ENCODE measurements around the gene BIN1. TPM values are rescaled to one million over a fixed set of nuclear protein-coding genes. Genes with fewer than 3 reads are reported as not detected.

BIN1 gene
- total RNA-seq, 1 experiment from 2014 or later = 31.8 TPM

GRCh38 chr2:127054604-127054930 lies 52.4 kb downstream of the BIN1 start:
- no peaks in the 10 kb centered on the region for H3K36me3 ChIP-seq (ENCODE audit: control insufficient read depth in 1 of 2, insufficient read depth in 2 of 2, low read length in 2 of 2)
- intact Hi-C loops (cut with micrococcal nuclease) = no loop called here
- no peak overlapping the region for H3K4me2 ChIP-seq (ENCODE audit: low read length)
- ChIA-PET POLR2A (no interaction called here), RAD21 (ENCODE audit: low non-redundant PET in 1 of 2, low total read pairs in 2 of 2, uncharacterized antibody in 2 of 2, unreplicated experiment in 2 of 2) (no interaction called here), CTCF (no interaction called here)
- TF ChIP-seq RAD21 (IDR thresholded peaks at IDR 0.05; ENCODE audit: low read depth) (no peak), SIN3A (IDR thresholded peaks at IDR 0.05; ENCODE audit: low read depth) (no peak), SP1 (IDR thresholded peaks at IDR 0.05; ENCODE audit: low read depth) (no peak), ATF3 (IDR thresholded peaks at IDR 0.05) (no peak), EZH2phosphoT487 (IDR thresholded peaks at IDR 0.05; ENCODE audit: borderline replicate concordance) (no peak), CBX3 (IDR thresholded peaks at IDR 0.05; ENCODE audit: low read depth) (no peak), TCF7L2 (IDR thresholded peaks at IDR 0.05; ENCODE audit: borderline replicate concordance, extremely low read depth, insufficient read depth, insufficient read length) (no peak), YY1 (IDR thresholded peaks at IDR 0.05; ENCODE audit: extremely low read depth, insufficient replicate concordance, low read depth, low read length) (no peak), SRF (IDR thresholded peaks at IDR 0.05; ENCODE audit: low read depth) (no peak), POLR2A (IDR thresholded peaks at IDR 0.05; ENCODE audit: borderline replicate concordance, extremely low read depth, insufficient read depth, insufficient read length) (no peak), POLR2AphosphoS5 (IDR thresholded peaks at IDR 0.05; ENCODE audit: low read depth, low read length) (no peak)
- TF ChIP-seq, protein P1, sequence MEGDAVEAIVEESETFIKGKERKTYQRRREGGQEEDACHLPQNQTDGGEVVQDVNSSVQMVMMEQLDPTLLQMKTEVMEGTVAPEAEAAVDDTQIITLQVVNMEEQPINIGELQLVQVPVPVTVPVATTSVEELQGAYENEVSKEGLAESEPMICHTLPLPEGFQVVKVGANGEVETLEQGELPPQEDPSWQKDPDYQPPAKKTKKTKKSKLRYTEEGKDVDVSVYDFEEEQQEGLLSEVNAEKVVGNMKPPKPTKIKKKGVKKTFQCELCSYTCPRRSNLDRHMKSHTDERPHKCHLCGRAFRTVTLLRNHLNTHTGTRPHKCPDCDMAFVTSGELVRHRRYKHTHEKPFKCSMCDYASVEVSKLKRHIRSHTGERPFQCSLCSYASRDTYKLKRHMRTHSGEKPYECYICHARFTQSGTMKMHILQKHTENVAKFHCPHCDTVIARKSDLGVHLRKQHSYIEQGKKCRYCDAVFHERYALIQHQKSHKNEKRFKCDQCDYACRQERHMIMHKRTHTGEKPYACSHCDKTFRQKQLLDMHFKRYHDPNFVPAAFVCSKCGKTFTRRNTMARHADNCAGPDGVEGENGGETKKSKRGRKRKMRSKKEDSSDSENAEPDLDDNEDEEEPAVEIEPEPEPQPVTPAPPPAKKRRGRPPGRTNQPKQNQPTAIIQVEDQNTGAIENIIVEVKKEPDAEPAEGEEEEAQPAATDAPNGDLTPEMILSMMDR (IDR thresholded peaks at IDR 0.05 in 2 of 3, conservative IDR thresholded peaks at IDR 0.05 in 1 of 3; ENCODE audit: borderline replicate concordance in 1 of 3, insufficient read depth in 1 of 3, low read depth in 2 of 3, low read length in 2 of 3) = no peak
- TF ChIP-seq, protein P2, sequence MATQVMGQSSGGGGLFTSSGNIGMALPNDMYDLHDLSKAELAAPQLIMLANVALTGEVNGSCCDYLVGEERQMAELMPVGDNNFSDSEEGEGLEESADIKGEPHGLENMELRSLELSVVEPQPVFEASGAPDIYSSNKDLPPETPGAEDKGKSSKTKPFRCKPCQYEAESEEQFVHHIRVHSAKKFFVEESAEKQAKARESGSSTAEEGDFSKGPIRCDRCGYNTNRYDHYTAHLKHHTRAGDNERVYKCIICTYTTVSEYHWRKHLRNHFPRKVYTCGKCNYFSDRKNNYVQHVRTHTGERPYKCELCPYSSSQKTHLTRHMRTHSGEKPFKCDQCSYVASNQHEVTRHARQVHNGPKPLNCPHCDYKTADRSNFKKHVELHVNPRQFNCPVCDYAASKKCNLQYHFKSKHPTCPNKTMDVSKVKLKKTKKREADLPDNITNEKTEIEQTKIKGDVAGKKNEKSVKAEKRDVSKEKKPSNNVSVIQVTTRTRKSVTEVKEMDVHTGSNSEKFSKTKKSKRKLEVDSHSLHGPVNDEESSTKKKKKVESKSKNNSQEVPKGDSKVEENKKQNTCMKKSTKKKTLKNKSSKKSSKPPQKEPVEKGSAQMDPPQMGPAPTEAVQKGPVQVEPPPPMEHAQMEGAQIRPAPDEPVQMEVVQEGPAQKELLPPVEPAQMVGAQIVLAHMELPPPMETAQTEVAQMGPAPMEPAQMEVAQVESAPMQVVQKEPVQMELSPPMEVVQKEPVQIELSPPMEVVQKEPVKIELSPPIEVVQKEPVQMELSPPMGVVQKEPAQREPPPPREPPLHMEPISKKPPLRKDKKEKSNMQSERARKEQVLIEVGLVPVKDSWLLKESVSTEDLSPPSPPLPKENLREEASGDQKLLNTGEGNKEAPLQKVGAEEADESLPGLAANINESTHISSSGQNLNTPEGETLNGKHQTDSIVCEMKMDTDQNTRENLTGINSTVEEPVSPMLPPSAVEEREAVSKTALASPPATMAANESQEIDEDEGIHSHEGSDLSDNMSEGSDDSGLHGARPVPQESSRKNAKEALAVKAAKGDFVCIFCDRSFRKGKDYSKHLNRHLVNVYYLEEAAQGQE (IDR thresholded peaks at IDR 0.05; ENCODE audit: low read depth) = no peak
- TF ChIP-seq, protein P3, sequence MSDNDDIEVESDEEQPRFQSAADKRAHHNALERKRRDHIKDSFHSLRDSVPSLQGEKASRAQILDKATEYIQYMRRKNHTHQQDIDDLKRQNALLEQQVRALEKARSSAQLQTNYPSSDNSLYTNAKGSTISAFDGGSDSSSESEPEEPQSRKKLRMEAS (IDR thresholded peaks at IDR 0.05) = no peak
- H2AFZ ChIP-seq (ENCODE audit: low read depth, low read length, poor library complexity, severe bottlenecking) = no peak overlapping the region
- no peaks in the 10 kb centered on the region for H3K9me3 ChIP-seq (ENCODE audit: control insufficient read depth in 1 of 2, insufficient read depth in 1 of 2, low read depth in 1 of 2, low read length in 2 of 2)
- DNase-seq (ENCODE audit: low read depth, low spot score) (no peak), ATAC-seq (no peak)
- H3K27me3 ChIP-seq (ENCODE audit: insufficient read depth, low read length) = no peaks in the 10 kb centered on the region
- no peaks in the 10 kb centered on the region for H3K9me2 ChIP-seq (ENCODE audit: insufficient read depth)
- H3K4me3 ChIP-seq (replicated peaks in 1 of 2; ENCODE audit: low read depth in 1 of 2, low read length in 2 of 2) = no peak overlapping the region
- H3K79me2 ChIP-seq (ENCODE audit: insufficient read depth, low read length) = no peaks in the 10 kb centered on the region
- no peak overlapping the region for H3K27ac ChIP-seq (ENCODE audit: low read depth, low read length)
- H3K4me1 ChIP-seq (ENCODE audit: control insufficient read depth in 1 of 2, insufficient read depth in 2 of 2, low read length in 2 of 2) = peaks cover 0 to 21% of the 10 kb centered on the region in 2 experiments; a peak in 2 of 4 replicates
- H3K9ac ChIP-seq (ENCODE audit: low read length) = no peak overlapping the region
- H4K20me1 ChIP-seq (ENCODE audit: insufficient read depth) = no peaks in the 10 kb centered on the region
- no TSS peak for BruUV-seq (replicated peaks)
